HG03066 (cell line): ENCODE data around the gene NEIL1.
"Not testable (repeated sequence)": the region's sequence is repeated elsewhere in the genome, so short reads cannot be mapped to it uniquely, and the experiment has no call there.

Experiments
- ATAC-seq: cut with Tn5 transposase; IDR thresholded peaks from one replicate; pipeline ENCODE4 v1.9.1; 2021; ENCODE audit warnings: low read depth; ENCODE audit not compliant: unreplicated experiment

The NEIL1 gene

DNA sequence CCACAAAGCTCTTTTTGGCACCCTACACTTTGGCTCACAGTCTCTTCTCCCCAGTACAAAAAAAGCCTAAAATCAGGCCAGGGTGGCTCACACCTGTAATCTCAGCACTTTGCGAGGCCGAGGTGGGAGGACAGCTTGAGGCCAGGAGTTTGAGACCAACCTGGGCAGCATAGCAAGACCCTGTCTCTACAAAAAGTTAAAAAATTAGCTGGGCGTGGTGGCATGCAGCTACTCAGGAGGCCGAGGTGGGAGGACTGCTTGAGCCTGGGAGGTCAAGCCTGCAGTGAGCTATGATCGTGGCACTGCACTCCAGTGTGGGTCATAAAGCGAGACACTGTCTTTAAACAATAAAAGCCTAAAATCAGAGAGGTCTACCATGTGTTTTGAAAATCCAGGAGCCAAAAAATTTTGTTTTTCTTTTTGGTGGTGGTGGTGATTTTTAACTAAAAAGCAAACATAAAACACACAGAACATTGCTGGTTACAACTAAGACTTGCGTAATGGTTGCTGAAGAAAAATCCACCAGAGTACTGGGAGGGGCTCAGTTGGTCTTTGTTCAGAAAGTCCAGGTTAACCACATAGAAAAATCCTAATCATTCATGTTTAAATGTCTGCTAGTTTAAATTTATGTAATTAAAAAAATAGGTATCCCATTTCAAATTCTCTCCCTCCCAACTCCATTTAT is 23.2 kb downstream of the NEIL1 start:
- ATAC-seq = no peak

- ATAC-seq = no peak
These were observed 24.6 kb downstream of the NEIL1 start for GRCh38 chr15:75371486-75371885.

GRCh38 chr15:75371901-75372688 is 25.3 kb downstream of the NEIL1 start:
- no peak for ATAC-seq

DNA sequence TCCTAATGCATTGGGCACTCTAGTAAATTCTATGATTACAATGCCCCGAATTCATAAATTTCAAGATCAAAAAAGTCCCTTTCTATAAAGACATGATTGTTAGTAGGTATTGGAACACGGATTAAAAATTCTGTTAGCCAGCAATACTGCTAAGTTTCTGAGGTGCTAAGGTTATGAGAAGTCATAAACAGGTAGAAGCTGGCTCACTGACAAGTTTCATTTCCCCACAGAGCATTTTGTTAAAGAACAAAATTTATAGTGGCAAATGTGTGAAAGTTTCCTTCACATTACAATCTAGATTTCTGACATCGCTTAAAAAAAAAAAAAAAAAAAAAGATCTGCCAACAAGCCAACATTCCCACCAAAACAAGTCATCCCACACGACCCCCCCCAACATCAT is 33.9 kb downstream of the NEIL1 start:
- no peak for ATAC-seq

DNA sequence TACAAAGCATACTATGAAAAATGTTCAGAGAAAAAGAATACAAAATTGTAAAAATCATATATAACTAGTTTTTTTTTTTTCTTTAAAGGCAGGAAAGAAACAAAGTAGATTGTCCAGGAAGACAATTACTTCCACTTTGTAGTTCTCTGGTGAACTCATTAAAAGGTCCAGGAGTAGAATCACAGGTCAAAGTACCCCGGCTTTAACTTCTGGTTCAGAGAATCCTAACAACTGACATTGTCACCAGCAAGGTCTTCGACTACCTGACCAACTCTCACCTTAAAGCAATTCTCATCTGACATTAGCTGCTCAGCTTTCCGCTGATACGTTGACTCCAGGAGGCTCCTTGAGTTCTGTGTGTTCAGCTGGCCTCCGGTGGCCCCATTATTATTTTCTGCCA is 37.1 kb downstream of the NEIL1 start:
- ATAC-seq = not testable (repeated sequence)

GRCh38 chr15:75389791-75390382 is 43.0 kb downstream of the NEIL1 start:
- no peak for ATAC-seq

DNA sequence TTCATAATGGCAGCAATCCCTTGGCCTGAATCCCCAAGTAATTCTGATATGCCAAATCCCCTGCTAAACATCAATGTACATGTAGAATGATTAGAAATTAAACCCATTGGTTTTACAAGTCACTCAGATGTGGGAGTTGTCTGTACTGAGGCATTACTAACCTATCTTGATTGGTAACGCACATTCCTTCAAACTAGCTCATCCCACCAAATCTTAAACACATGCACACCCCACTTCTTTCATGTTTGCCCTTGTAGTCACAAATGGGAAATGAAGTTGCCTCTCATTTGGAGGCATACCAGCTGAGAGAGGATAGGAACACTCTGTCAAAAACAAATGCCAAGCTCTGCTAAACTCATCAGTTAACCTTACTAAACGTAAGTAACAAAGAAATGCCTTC is 50.7 kb downstream of the NEIL1 start:
- no peak for ATAC-seq

DNA sequence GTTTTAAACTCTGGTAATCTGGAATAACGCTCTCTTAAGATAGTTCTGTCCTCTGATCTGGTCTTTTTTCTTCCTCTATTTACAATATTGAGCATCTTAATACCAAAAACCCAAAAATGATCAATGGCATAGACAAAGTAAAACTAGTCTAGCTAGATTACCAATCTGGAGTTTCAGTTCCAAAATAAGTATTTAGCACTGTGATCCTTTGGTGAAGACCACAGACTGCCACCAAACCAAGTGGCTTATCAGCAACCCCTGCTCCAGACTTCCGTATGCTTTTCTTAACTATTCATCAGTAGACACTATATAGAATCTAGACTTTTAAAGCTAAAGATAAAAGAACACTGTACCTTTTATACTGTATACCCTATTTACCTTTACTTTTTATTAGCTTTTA is 57.1 kb downstream of the NEIL1 start:
- no peak for ATAC-seq
